Type B pancreatic cell (in vitro differentiated cells): ENCODE results near the gene WWTR1. TPM values are rescaled to one million over a fixed set of nuclear protein-coding genes. Genes with fewer than 3 reads are reported as not detected.

Source experiments
- DNase-seq: peaks from one replicate; pipeline ENCODE4 v3.0.0; 2021; ENCODE audit warnings: mixed read lengths; ENCODE audit not compliant: unreplicated experiment; ENCODE audit errors: extremely low spot score
- H3K27ac Mint-ChIP-seq: 2 replicates; pipeline ENCODE4 v1.8.0; 2021; ENCODE audit warnings: mild to moderate bottlenecking, mixed read lengths
- H3K27me3 Mint-ChIP-seq: 2 replicates; pipeline ENCODE4 v1.8.0; 2021; ENCODE audit warnings: mixed read lengths
- H3K36me3 Mint-ChIP-seq: 2 replicates; pipeline ENCODE4 v1.8.0; 2021; ENCODE audit warnings: mixed read lengths
- H3K4me1 Mint-ChIP-seq: one replicate; pipeline ENCODE4 v1.8.0; 2021; ENCODE audit warnings: mixed read lengths; ENCODE audit not compliant: unreplicated experiment
- H3K4me3 Mint-ChIP-seq: 2 replicates; pipeline ENCODE4 v1.8.0; 2021; ENCODE audit warnings: mild to moderate bottlenecking, mixed read lengths
- H3K9me3 Mint-ChIP-seq: 2 replicates; pipeline ENCODE4 v1.8.0; 2021; ENCODE audit warnings: mixed read lengths
- CTCF ChIP-seq: fragments of 200-600 bp; sonication (generic); conservative IDR thresholded peaks from 2 replicates; pipeline ENCODE4 v1.5.0; 2021; ENCODE audit warnings: antibody characterized with exemption, mild to moderate bottlenecking
- total RNA-seq: library from RNA; stranded (reverse); gene quantifications from 2 replicates; pipeline ENCODE4 v1.2.1, GENCODE V29; 2021; ENCODE audit warnings: low replicate concordance

Gene WWTR1
- total RNA-seq, 1 donor from 2014 or later = 65.0 TPM

GRCh38 chr3:149608987-149609386, 48.8 kb downstream of the WWTR1 start:
- Mint-ChIP-seq H3K4me1 (peaks cover 51% of the 10 kb centered on the region), H3K4me3 (no peak overlapping the region), H3K27me3 (no peaks in the 10 kb centered on the region), H3K36me3 (peaks cover 29% of the 10 kb centered on the region), H3K9me3 (peaks cover 8% of the 10 kb centered on the region), H3K27ac (no peak overlapping the region)
- DNase-seq = no peak
- TF ChIP-seq CTCF = no peak

GRCh38 chr3:149605902-149606301, 51.9 kb downstream of the WWTR1 start:
- H3K9me3 Mint-ChIP-seq = no peaks in the 10 kb centered on the region
- DNase-seq = no peak
- H3K4me3 Mint-ChIP-seq = no peak overlapping the region
- no peak for TF ChIP-seq CTCF
- no peaks in the 10 kb centered on the region for H3K27me3 Mint-ChIP-seq
- H3K4me1 Mint-ChIP-seq = peaks cover 60% of the 10 kb centered on the region
- H3K36me3 Mint-ChIP-seq = peaks cover 20% of the 10 kb centered on the region
- peak overlapping the region; percentile 0 for H3K27ac Mint-ChIP-seq

- no peaks in the 10 kb centered on the region for H3K9me3 Mint-ChIP-seq
- peaks cover 48% of the 10 kb centered on the region for H3K4me1 Mint-ChIP-seq
- no peak for DNase-seq
- peak overlapping the region; percentile 8 for H3K4me3 Mint-ChIP-seq
- no peaks in the 10 kb centered on the region for H3K27me3 Mint-ChIP-seq
- H3K36me3 Mint-ChIP-seq = peaks cover 18% of the 10 kb centered on the region
- peak overlapping the region; percentile 72 for H3K27ac Mint-ChIP-seq
- TF ChIP-seq CTCF = no peak
Observed at GRCh38 chr3:149604125-149604875, 53.5 kb downstream of the WWTR1 start.

GRCh38 chr3:149603126-149604074, 54.4 kb downstream of the WWTR1 start:
- Mint-ChIP-seq H3K36me3 (peaks cover 18% of the 10 kb centered on the region), H3K4me1 (peaks cover 48% of the 10 kb centered on the region), H3K27ac (peak overlapping the region; percentile 62), H3K4me3 (peak overlapping the region; percentile 5), H3K27me3 (no peaks in the 10 kb centered on the region), H3K9me3 (no peaks in the 10 kb centered on the region)
- no peak for DNase-seq
- no peak for TF ChIP-seq CTCF

GRCh38 chr3:149600634-149601033, 57.2 kb downstream of the WWTR1 start:
- Mint-ChIP-seq H3K27ac (no peak overlapping the region), H3K4me3 (no peak overlapping the region), H3K27me3 (no peaks in the 10 kb centered on the region), H3K9me3 (no peaks in the 10 kb centered on the region), H3K36me3 (peaks cover 14% of the 10 kb centered on the region), H3K4me1 (peaks cover 41% of the 10 kb centered on the region)
- TF ChIP-seq CTCF = no peak
- DNase-seq = no peak
